GM19035 (cell line): ENCODE measurements around the gene GHR.
"Not testable (repeated sequence)": the region's sequence is repeated elsewhere in the genome, so short reads cannot be mapped to it uniquely, and the experiment has no call there.

Source experiments
- ATAC-seq: cut with Tn5 transposase; IDR thresholded peaks from one replicate; pipeline ENCODE4 v1.9.1; 2021; ENCODE audit not compliant: unreplicated experiment

GHR gene

GRCh38 chr5:42638972-42639371 lies 215.7 kb downstream of the GHR start:
- ATAC-seq, result no peak

GRCh38 chr5:42640835-42641234 lies 217.6 kb downstream of the GHR start:
- ATAC-seq, result no peak

- ATAC-seq, result no peak
These were observed 218.2 kb downstream of the GHR start for GRCh38 chr5:42641336-42642005.

GRCh38 chr5:42642006-42642405 lies 218.8 kb downstream of the GHR start:
- ATAC-seq, result no peak

GRCh38 chr5:42643360-42643759 lies 220.1 kb downstream of the GHR start:
- no peak for ATAC-seq

- no peak for ATAC-seq
These were observed 221.9 kb downstream of the GHR start for GRCh38 chr5:42645138-42645537.

- no peak for ATAC-seq
These were observed 224.8 kb downstream of the GHR start for GRCh38 chr5:42648036-42648435.

GRCh38 chr5:42648915-42649314 lies 225.7 kb downstream of the GHR start:
- ATAC-seq, result no peak

GRCh38 chr5:42650084-42650483 lies 226.8 kb downstream of the GHR start:
- ATAC-seq, result no peak

GRCh38 chr5:42653705-42654104 lies 230.5 kb downstream of the GHR start:
- no peak for ATAC-seq

- ATAC-seq, result no peak
These were observed 231.4 kb downstream of the GHR start for GRCh38 chr5:42654645-42655044.

GRCh38 chr5:42655982-42656650 lies 232.9 kb downstream of the GHR start:
- ATAC-seq, result no peak

GRCh38 chr5:42656651-42657015 lies 233.4 kb downstream of the GHR start:
- no peak for ATAC-seq

GRCh38 chr5:42659869-42660268 lies 236.6 kb downstream of the GHR start:
- ATAC-seq, result not testable (repeated sequence)

- ATAC-seq, result no peak
These were observed 242.6 kb downstream of the GHR start for GRCh38 chr5:42665857-42666256.

GRCh38 chr5:42666869-42667268 lies 243.6 kb downstream of the GHR start:
- no peak for ATAC-seq

GRCh38 chr5:42668254-42668653 lies 245.0 kb downstream of the GHR start:
- no peak for ATAC-seq

GRCh38 chr5:42672925-42673324 lies 249.7 kb downstream of the GHR start:
- ATAC-seq, result no peak

GRCh38 chr5:42675602-42676001 lies 252.4 kb downstream of the GHR start:
- no peak for ATAC-seq

GRCh38 chr5:42676362-42676761 lies 253.1 kb downstream of the GHR start:
- ATAC-seq, result no peak

GRCh38 chr5:42677156-42677842 lies 254.1 kb downstream of the GHR start:
- ATAC-seq, result no peak

- no peak for ATAC-seq
These were observed 256.8 kb downstream of the GHR start for GRCh38 chr5:42680046-42680445.
